C1 segment of cervical spinal cord (tissue), 14 donors: ENCODE data around the gene IRF8.
"Not testable (repeated sequence)": the region's sequence is repeated elsewhere in the genome, so short reads cannot be mapped to it uniquely, and the experiment has no call there.

Source experiments
- DNase-seq, 14 donors: peaks; one replicate each; lab custom pipeline; 2025; lab: John Stamatoyannopoulos, UW

IRF8 gene

DNA sequence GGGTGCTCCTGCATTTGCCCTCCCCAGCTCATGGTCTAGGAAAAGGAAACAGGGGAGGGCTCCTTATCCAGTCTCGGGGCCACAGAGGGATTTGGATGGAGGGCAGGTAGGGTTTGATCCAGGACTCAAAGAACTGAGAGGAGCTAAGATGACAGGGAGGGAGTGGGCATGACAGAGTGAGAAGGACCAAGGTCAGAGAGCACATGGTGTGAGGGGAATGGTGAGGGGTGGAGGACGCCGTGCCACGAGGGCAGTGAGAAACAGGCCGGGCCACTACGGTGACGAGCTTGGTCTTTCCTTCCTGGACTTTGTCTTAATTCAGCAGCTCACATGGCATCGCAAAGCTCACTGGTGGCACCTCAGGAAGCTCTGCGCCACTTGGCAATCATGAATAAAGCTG is 35.2 kb downstream of the IRF8 start:
- DNase-seq, result no peak

- no peak for DNase-seq
Observed at GRCh38 chr16:85935391-85935973, 36.5 kb downstream of the IRF8 start.

- peak in 5 of 14 donors; percentile 7 to 19 (median 9) for DNase-seq
Observed at GRCh38 chr16:85935974-85936760, 37.2 kb downstream of the IRF8 start.

DNA sequence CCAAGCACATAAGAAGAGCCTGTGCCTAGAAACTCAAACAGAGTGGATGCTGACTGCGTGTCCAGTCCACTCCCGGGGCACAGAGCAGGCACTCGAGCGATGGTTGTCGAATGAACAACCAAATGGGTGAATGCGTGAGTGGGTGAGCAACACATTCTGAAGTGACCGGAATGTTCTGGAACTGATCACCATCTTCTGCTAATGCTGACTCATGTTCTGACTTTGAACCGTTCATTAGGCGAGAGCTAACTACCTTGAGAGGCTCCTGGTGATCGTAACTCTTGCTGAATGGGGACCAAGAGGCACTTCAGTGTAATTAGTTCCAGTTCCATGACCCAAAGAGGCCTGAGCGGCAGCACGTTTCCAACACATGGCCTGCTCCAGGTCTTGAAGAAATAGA is 37.9 kb downstream of the IRF8 start:
- no peak for DNase-seq

DNA sequence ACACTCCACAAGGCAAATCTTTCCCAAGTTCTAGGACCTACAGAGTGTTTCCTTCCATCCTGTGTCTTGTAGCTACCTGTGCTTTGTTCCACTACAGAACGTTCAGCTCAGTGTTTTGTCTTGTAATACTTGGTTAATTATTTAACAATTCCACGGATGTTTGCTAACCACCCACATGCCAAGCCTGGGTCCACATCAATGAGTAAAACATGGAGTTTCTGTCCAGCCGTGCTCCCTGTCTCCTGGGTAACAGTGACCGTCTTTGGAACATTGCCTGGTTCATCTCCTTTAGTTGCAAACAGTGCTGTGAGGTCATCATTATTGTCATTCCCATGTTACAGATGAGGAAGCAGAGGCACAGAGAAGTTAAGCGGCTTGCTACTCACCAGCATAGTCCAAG is 41.3 kb downstream of the IRF8 start:
- DNase-seq, result no peak

DNA sequence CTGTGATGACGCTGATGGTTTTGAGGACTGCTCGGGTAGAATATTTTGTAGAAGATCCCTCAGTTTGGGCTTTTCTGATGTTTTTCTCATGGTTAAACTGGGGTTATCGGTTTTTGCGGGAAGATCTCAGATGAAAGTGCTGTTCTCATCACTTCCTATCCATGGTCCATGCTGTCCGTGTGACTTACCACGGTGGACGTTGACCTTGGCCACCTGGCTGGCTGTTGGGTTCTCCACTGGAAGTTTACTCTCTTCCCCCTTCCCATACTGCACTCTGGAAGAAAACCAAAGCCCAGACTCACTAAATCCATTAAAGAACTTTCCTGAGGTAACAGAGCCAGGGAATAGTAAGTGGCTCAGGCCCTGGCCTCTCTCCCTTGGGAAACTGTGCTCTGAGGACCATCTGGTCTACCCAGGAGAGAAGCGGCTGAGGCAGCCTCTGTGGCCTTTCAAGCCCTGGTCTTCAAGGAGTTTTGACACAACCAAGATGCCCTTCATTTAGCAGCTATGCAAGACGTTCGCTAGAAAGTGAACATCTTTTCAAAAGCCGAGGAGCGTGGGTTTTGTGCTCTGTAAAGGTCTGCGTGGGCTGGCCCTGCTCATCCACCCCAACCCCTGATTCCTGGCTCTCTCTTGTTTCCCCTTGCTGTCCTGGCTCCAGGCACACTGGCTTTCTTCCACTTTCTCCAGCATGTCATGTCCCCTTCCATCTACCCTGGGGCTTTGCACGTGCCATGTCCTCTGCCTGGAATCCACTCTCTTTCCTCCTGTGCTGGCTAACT is 43.1 kb downstream of the IRF8 start:
- no peak for DNase-seq

DNA sequence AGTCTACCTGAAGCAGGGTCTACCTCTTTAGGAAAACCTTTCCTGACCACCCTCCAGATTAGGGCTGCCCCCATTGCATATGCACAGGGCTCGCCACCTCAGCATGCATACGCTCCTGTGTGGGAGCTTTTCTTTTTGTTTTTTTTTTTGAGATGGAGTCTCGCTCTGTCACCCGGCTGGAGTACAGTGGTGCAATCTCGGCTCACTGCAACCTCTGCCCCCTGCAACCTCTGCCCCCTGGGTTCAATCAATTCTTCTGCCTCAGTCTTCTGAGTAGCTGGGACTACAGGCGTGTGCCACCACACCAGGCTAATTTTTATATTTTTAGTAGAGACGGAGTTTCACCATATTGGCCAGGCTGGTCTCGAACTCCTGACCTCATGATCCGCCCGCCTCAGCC is 43.7 kb downstream of the IRF8 start:
- DNase-seq, result not testable (repeated sequence)

- no peak for DNase-seq
Observed at GRCh38 chr16:85943711-85944110, 44.7 kb downstream of the IRF8 start.

DNA sequence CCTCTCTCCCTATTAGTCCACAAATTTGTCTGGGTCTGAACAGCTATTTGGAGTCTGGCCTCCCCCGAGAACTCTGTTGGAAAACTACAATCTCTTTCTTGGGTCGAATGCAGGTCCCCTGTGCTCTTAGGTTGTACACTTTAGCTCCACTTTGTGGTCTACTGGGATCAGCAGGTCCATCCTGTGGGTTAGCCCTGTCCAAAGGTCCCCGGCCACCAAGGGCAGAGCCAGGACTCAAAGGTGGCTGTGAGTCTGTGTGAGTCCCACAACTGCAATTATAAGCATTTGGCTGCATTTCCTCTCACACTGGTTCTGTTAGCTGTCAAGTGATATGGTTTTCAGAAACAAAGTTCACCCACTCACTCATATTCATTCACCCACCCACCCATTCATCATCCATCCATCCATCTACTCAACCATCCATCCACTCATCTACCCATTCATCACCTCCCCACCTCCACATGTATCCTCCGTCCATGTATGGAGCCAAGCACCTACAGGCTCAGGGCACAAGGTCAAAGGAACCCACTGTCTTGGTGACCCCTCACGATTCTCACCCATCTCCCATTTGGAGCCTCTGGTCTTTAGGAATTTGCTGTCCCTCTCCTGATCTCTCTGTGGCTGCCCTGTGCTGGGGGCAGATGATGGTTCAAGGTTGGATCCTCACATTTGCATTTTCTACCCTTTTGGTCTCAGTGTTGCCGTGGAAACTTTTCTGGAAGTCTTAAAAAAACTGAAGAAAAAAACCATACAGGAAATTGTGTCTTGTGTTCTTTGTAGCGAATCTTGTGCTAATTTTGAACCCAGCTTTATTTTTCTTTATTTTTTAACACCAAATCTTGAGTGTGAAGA is 45.8 kb downstream of the IRF8 start:
- no peak for DNase-seq

DNA sequence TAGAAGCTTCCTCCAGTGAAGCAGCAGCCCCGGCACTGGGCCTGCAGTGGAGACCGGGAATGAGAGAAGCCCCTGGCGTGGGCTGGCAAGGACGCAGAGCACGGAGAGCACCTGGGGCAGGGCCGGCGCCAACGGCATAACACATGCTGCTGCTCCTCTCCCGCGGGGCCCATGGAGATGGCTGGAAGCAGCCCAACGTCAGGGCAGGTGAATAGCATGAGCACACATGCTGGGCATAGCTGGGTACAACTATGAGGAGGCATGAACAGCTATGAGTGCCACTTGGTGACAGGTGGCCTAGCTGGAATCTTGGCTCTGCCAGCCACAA is 46.4 kb downstream of the IRF8 start:
- peak in 1 of 14 donors; percentile 75 for DNase-seq

GRCh38 chr16:85946541-85947124 is 47.7 kb downstream of the IRF8 start:
- DNase-seq, result no peak

DNA sequence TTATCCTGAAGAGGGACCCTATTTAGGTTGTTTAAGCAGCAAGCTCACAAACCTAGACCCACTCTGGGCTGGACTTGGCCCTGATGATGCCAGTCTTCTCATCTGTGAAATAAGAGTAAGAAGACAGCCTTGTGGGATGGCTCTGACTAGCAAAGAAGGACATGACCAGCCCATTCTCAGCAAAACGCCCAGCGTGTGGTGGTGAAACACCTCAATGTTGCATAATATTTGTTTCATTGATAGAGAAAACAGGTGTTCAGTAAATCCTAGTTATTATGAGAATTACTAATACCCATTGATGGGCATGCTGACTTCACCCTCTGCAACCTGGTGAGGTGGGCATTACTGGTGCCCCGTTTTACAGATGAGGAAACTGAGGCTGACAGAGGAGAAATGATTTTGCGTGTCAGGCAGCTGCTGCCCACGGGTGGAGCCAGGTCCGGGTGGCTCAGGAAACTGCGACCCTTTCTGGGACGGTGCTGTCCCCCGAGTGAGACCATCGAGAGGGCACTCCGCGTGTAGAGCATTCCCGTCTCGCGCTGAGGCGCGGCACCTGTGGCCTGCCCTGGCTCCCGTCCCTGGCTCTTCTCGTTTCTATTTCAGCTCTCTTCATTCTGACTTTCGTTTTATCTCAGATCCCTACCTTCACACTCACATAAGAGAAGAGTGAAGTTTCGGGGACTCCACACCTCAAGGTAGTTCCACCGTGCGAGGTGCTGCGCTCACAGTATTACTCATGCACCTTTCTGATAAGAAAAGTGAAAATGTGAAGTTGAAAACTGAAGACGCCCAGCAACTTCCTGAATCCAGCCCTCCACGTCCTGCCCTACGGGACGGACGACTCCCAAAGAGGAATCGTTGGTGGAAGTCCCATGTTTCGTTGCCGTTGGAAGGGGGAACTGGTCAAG is 48.5 kb downstream of the IRF8 start:
- no peak for DNase-seq

GRCh38 chr16:85948138-85948509 is 49.2 kb downstream of the IRF8 start:
- no peak for DNase-seq

DNA sequence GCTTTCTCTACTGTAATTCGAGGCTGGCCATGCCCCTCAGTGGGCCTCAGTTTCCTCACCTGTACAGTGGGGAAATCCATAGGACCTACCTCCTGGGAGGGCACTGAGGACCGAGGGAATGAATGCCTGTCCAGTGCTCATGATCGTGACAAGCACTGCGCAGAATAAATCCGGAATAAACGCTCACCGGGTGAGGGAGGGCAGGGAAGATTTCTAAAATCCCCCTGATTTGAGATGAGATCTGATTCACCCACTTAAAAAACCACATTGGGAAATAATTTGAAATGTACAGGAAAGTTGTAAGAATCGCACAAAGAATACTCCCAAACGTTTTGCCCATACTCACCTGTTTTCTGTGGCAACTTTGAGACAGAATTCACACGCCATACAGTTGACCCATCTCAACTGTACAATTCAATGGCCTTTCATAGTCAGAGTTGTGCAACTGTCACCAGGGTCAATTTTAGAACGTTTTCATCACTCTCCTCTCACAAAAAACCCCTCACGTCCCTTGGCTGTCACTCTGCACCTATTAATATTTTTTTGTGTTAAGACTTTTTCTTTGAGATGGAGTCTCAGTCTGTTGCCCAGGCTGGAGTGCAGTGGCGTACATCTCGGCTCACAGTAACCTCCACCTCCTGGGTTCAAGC is 49.8 kb downstream of the IRF8 start:
- no peak for DNase-seq

DNA sequence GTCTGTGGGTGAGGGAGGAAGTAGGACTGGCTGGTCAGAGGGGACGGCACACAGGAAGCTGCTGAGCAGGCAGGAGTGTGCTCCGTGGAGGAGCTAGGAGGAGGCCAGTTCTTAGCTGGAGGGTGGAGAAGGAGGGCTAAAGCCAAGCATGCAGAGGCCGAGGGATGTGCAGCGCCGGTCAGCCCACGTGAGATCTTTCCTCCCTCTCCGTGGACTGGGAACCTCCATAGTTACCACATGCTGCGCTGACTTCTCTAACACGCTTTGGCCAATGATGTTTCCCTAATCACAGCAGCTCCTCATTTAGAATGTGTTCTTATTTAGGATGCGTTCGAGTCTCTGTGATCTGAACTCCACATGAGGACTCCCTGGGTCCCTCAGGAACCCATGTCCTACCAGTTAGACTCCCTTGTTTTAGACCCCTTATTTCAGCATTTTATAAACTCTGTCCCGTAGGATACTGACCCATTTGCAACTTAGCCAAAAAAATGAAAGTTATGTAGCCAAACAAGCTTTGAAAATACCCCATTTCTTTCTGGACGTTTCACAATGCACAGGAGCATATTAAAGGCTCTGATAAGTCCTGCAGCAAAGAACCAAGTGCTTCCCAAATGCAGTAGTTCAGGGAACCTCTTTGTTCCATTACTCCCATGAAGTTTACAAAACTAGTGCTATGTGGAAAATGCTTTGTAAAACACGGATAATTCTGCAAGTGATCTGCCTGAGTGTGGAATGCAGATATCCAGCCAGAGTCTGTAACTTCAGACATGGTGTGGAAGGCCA is 51.4 kb downstream of the IRF8 start:
- no peak for DNase-seq

- no peak for DNase-seq
Observed at GRCh38 chr16:85952197-85952596, 53.2 kb downstream of the IRF8 start.

GRCh38 chr16:85952811-85953210 is 53.8 kb downstream of the IRF8 start:
- DNase-seq, result no peak

DNA sequence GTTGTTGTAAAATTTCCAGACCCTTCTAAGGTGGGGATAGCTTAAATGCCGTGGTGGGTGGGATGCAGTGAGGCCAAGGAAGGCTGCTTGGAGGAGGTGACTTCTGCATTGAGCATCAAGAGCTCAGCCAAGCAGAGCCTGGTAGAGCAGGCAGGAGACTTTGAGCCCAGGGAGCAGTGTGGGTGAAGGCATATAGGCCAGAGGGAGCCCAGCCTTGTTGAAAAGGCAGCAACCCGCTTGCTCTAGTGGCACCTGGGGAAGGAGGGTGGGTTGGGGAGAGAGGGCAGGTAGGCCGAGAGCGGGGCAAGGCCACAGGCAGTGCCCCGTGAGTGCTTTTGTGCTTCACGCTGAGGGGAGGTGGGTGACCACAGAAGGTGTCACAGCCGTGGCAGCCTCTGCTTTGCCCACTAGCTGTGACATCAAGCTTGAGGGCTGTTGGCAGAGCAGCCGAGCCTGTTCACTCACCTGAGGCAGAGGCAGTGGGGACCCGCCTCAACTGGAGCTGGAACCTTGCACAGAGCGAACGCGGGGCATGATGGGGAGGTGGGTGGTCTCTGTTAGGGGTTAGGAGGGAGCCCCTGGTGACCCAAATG is 56.1 kb downstream of the IRF8 start:
- DNase-seq, result no peak

- DNase-seq, result no peak
Observed at GRCh38 chr16:85955566-85955965, 56.6 kb downstream of the IRF8 start.
